SJCRH30 (cell line): ENCODE measurements around the gene SPOP. TPM values are rescaled to one million over a fixed set of nuclear protein-coding genes. Genes with fewer than 3 reads are reported as not detected.
A peak's percentile ranks its signal among the peaks of the same experiment; 100 is the strongest.

Experiments
- DNase-seq, 2 experiments: peaks; one replicate each; pipeline ENCODE4 v3.0.0-alpha.2; 2015 to 2020
- H3K27ac ChIP-seq: fragments of 250-450 bp; sonication (Bioruptor Pico); 2 replicates; pipeline ENCODE4 v1.5.1; 2020; ENCODE audit warnings: mild to moderate bottlenecking, moderate library complexity
- H3K27me3 ChIP-seq: fragments of 250-450 bp; sonication (Bioruptor Pico); 2 replicates; pipeline ENCODE4 v1.5.1; 2020; ENCODE audit warnings: mild to moderate bottlenecking, moderate library complexity
- H3K36me3 ChIP-seq: fragments of 250-450 bp; sonication (Bioruptor Pico); 2 replicates; pipeline ENCODE4 v1.5.1; 2020; ENCODE audit warnings: mild to moderate bottlenecking, moderate library complexity
- H3K4me1 ChIP-seq: fragments of 250-450 bp; sonication (Bioruptor Pico); 2 replicates; pipeline ENCODE4 v1.5.1; 2020; ENCODE audit warnings: mild to moderate bottlenecking, moderate library complexity
- H3K4me3 ChIP-seq: fragments of 250-450 bp; sonication (Bioruptor Pico); 2 replicates; pipeline ENCODE4 v1.5.1; 2020; ENCODE audit warnings: mild to moderate bottlenecking, moderate library complexity
- H3K9me3 ChIP-seq: fragments of 250-450 bp; sonication (Bioruptor Pico); replicated peaks from 2 replicates; pipeline ENCODE4 v1.5.1; 2020; ENCODE audit warnings: mild to moderate bottlenecking, moderate library complexity
- total RNA-seq: library from RNA; depleted of rRNA; stranded (reverse); fragments of >200 nt; shearing (Covaris generic); gene quantifications from 2 replicates; pipeline ENCODE4 v1.2.3, GENCODE V29; 2014

SPOP gene
- total RNA-seq, 1 experiment from 2014 or later: 31.3 TPM

DNA sequence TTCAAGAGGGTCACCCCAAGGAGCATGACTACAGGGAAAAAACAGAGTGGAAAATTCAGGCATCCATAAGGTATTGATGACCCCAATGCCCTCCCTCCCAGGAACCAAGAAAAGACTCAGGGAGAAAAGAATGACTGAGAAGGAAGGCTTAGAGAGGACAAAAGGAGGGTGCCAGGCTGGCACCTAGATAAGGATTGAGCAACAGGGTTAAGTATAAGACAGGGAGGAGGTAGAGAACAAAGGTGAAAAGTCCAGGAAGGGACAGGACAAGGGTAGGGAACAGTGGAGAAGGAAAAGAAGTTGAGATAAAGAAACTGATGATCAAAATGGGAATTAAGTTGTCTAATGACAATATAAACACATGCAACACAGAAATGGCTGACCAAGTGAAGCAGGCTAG, 27.4 kb upstream of the SPOP start:
- H3K4me1 ChIP-seq: no peaks in the 10 kb centered on the region
- no peak overlapping the region for H3K4me3 ChIP-seq
- DNase-seq: no peak
- H3K27ac ChIP-seq: no peak overlapping the region
- no peaks in the 10 kb centered on the region for H3K9me3 ChIP-seq
- peaks cover 38% of the 10 kb centered on the region for H3K36me3 ChIP-seq
- H3K27me3 ChIP-seq: no peaks in the 10 kb centered on the region

- peaks cover 38% of the 10 kb centered on the region for H3K36me3 ChIP-seq
Measured at GRCh38 chr17:49703557-49704277, 25.8 kb upstream of the SPOP start.

GRCh38 chr17:49700960-49701359, 23.1 kb upstream of the SPOP start:
- Histone ChIP-seq H3K9me3 (no peaks in the 10 kb centered on the region), H3K27ac (no peak overlapping the region), H3K4me3 (no peak overlapping the region), H3K36me3 (peaks cover 38% of the 10 kb centered on the region), H3K4me1 (no peaks in the 10 kb centered on the region), H3K27me3 (no peaks in the 10 kb centered on the region)
- DNase-seq: no peak

More at GRCh38 chr17:49703557-49704277, 25.8 kb upstream of the SPOP start:
- H3K4me3 ChIP-seq: no peak overlapping the region
- H3K9me3 ChIP-seq: no peaks in the 10 kb centered on the region
- DNase-seq: peak in 1 of 2 experiments; percentile 50
- H3K4me1 ChIP-seq: no peaks in the 10 kb centered on the region
- H3K27ac ChIP-seq: no peak overlapping the region
- H3K27me3 ChIP-seq: no peaks in the 10 kb centered on the region

DNA sequence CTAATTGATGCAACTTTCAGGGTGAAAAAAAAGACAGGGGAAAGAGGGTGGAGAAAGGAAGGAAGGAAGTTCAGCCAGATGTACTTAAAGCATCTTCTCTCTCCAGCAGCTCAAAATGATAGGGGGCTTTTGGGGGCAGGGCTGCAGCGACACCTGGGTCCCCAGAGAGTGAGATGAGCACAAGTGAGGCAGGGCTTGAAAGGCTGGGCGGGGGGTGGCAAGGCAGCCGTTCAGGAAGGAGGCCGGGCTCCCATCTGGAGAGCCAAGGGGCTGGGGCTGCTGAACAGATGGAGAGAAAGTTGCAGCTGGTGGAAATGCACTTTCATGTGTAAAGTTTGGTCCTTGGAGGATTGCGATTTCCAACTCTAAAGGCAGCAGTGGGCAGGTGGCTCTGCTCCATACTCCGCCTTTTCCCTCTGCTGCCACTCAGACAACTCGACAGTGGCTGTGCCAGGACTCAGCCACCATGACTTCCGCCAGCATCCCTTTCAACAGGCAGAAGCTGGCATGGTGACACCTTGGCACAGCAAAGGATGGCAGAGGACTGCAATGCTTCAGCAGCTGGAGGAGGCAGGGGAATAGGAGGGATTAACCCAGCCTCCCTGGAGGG, 22.2 kb upstream of the SPOP start:
- H3K9me3 ChIP-seq: no peaks in the 10 kb centered on the region
- no peak overlapping the region for H3K27ac ChIP-seq
- H3K27me3 ChIP-seq: no peaks in the 10 kb centered on the region
- DNase-seq: no peak
- no peak overlapping the region for H3K4me3 ChIP-seq
- peaks cover 31% of the 10 kb centered on the region for H3K36me3 ChIP-seq
- no peaks in the 10 kb centered on the region for H3K4me1 ChIP-seq

DNA sequence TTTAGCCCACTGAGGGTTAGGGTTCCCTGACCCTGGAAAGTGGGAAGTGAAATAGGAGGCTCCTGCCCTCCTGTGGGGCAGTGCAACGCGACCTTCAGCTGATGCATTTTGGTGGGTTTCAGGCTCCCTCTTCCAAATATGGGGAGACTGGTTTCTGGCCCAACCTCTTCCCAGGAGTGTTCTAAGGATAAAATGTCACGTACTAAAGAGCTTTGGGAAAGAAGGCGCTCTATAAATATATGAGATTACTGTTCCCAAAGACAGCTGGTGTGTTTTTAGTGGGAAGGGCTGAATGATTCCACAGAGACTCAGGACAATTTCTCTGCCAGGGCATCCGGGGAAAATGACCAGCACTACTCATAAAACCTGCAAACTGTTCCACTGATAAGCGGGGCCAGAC, 20.1 kb upstream of the SPOP start:
- no peak for DNase-seq
- no peak overlapping the region for H3K4me3 ChIP-seq
- no peaks in the 10 kb centered on the region for H3K9me3 ChIP-seq

GRCh38 chr17:49696233-49696761, 18.4 kb upstream of the SPOP start:
- peak in 1 of 2 experiments; percentile 14 for DNase-seq
- Histone ChIP-seq H3K27ac (no peak overlapping the region), H3K9me3 (no peaks in the 10 kb centered on the region), H3K36me3 (peaks cover 2% of the 10 kb centered on the region), H3K27me3 (no peaks in the 10 kb centered on the region), H3K4me1 (no peaks in the 10 kb centered on the region), H3K4me3 (no peak overlapping the region)

More for the DNA sequence above, 20.1 kb upstream of the SPOP start:
- Histone ChIP-seq H3K4me1 (no peaks in the 10 kb centered on the region), H3K27me3 (no peaks in the 10 kb centered on the region), H3K27ac (no peak overlapping the region), H3K36me3 (peaks cover 18% of the 10 kb centered on the region)

- Histone ChIP-seq H3K27me3 (no peaks in the 10 kb centered on the region), H3K4me3 (no peak overlapping the region), H3K4me1 (no peaks in the 10 kb centered on the region), H3K27ac (no peak overlapping the region), H3K36me3 (no peaks in the 10 kb centered on the region), H3K9me3 (no peaks in the 10 kb centered on the region)
- no peak for DNase-seq
Measured at GRCh38 chr17:49695698-49696232, 17.9 kb upstream of the SPOP start.

- H3K4me1 ChIP-seq: no peaks in the 10 kb centered on the region
- H3K27ac ChIP-seq: no peak overlapping the region
- DNase-seq: peak; percentile 40 to 68
- H3K27me3 ChIP-seq: no peaks in the 10 kb centered on the region
- no peak overlapping the region for H3K4me3 ChIP-seq
- H3K36me3 ChIP-seq: no peaks in the 10 kb centered on the region
- no peaks in the 10 kb centered on the region for H3K9me3 ChIP-seq
Measured at GRCh38 chr17:49694847-49695697, 17.2 kb upstream of the SPOP start.

GRCh38 chr17:49692751-49693150, 14.9 kb upstream of the SPOP start:
- H3K36me3 ChIP-seq: no peaks in the 10 kb centered on the region
- no peaks in the 10 kb centered on the region for H3K9me3 ChIP-seq
- no peaks in the 10 kb centered on the region for H3K27me3 ChIP-seq
- H3K27ac ChIP-seq: no peak overlapping the region
- no peak for DNase-seq
- H3K4me3 ChIP-seq: no peak overlapping the region
- peaks cover 7% of the 10 kb centered on the region; the same call in 1 of the 2 replicates for H3K4me1 ChIP-seq

- Histone ChIP-seq H3K9me3 (no peaks in the 10 kb centered on the region), H3K4me3 (no peak overlapping the region), H3K27ac (no peak overlapping the region), H3K27me3 (no peaks in the 10 kb centered on the region), H3K36me3 (no peaks in the 10 kb centered on the region), H3K4me1 (peaks cover 7% of the 10 kb centered on the region; the same call in 1 of the 2 replicates)
- no peak for DNase-seq
Measured at GRCh38 chr17:49691677-49692191, 13.8 kb upstream of the SPOP start.

- no peak for DNase-seq
- Histone ChIP-seq H3K4me3 (no peak overlapping the region), H3K27ac (no peak overlapping the region)
Measured at GRCh38 chr17:49691086-49691676, 13.3 kb upstream of the SPOP start.

DNA sequence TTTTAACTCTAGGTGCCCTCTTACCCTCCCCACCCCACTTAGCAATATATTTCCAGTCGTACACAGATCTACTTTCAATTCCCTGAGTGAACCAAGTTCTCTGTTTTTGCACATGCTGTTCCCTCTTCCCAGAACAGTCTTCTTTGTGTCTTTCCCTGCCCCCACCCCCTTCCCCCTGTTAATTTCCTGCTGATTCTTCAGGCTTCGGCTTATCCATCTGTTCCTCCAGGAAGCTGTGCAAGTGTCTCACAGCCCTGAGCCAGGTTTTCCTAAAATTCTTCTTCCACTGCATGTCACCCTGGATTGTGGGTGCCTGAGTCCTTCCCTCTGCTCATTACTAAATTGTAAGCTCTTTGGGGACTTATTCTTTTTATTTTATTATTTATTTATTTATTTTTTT, 12.4 kb upstream of the SPOP start:
- DNase-seq: no peak
- no peak overlapping the region for H3K4me3 ChIP-seq
- H3K9me3 ChIP-seq: no peaks in the 10 kb centered on the region
- H3K36me3 ChIP-seq: no peaks in the 10 kb centered on the region
- no peak overlapping the region for H3K27ac ChIP-seq
- peaks cover 7% of the 10 kb centered on the region; the same call in 1 of the 2 replicates for H3K4me1 ChIP-seq
- H3K27me3 ChIP-seq: no peaks in the 10 kb centered on the region

More at GRCh38 chr17:49691086-49691676, 13.3 kb upstream of the SPOP start:
- H3K4me1 ChIP-seq: peaks cover 7% of the 10 kb centered on the region; the same call in 1 of the 2 replicates
- no peaks in the 10 kb centered on the region for H3K27me3 ChIP-seq
- no peaks in the 10 kb centered on the region for H3K9me3 ChIP-seq
- no peaks in the 10 kb centered on the region for H3K36me3 ChIP-seq

DNA sequence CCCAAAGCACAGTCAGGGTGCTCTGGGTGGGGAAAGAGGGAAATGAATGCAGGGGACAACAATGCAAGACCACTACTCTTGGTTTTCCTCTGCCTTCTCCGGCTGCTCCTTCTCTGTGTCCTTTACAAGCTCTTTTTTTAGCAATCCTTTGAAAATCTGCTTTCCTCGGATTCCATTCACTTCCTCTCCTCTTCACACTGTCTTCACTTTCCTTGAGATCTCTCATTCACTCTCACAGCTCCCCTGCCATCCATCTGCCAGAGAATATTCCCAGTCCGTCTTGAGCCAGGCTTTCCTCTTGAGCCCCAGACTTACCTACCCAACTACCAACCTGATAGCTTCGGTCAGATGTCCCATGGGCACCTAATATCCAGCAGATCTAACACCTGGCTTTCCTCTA, 11.0 kb upstream of the SPOP start:
- H3K4me1 ChIP-seq: peaks cover 7% of the 10 kb centered on the region; the same call in 1 of the 2 replicates
- DNase-seq: no peak
- H3K9me3 ChIP-seq: no peaks in the 10 kb centered on the region
- no peak overlapping the region for H3K27ac ChIP-seq
- H3K4me3 ChIP-seq: no peak overlapping the region
- H3K27me3 ChIP-seq: 0 out of 2 replicates have a peak, but pooled peaks cover 4% of the 10 kb centered on the region
- no peaks in the 10 kb centered on the region for H3K36me3 ChIP-seq
